Measurements from ENCODE around the gene PNP. TPM values are rescaled to one million over a fixed set of nuclear protein-coding genes. Genes with fewer than 3 reads are reported as not detected.

Gene PNP
- total and polyA plus RNA-seq, 10 of the 15 experiments (the other 5 are each of a cell fraction or from before 2014, with no cell fraction given): 103 to 215 (median 138) TPM

DNA sequence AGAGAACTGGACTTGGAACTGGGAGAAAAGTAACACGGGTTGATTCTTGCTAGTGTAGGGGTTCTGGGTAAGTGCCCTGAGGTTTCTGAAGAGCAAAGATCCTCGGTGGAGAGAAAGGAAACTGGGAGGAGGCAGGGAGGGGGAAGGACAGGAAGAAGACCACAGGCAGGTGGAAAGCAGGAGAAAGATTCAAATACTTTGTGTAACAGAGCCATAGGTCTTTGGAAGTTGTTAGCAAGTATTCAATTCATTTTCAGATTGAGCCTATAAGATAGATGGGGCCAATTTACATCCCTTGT lies 1.3 kb downstream of the PNP start:
- H3K4me1 ChIP-seq (ENCODE audit: control insufficient read depth, insufficient read depth, low read length): peaks cover 7% of the 10 kb centered on the region; the same call in 1 of the 2 replicates
- FAIRE-seq: no peak

More for the DNA sequence above, 1.3 kb downstream of the PNP start:
- ChIA-PET CTCF (interaction anchor here (1.0 to 3.2 kb wide), 9 partner anchors 9 to 143 kb away, joined by 4 to 12 read pairs (median 9); partner anchors contain the start of genes APEX1 and PIP4P1), RAD21 (ENCODE audit: unreplicated experiment) (interaction anchor here (0.7 to 2.4 kb wide), 8 partner anchors 9 to 143 kb away, joined by 3 to 20 read pairs (median 4); partner anchors contain the start of genes APEX1, OSGEP and PIP4P1), SMC1A (ENCODE audit: uncharacterized antibody, unreplicated experiment) (interaction anchor here (1.3 to 4.7 kb wide), 3 partner anchors 17 to 143 kb away, joined by 6 to 36 read pairs (median 13); no protein-coding TSS in a partner anchor), POLR2A (interaction anchor here (0.7 to 4.3 kb wide), 9 partner anchors 9 to 710 kb away, joined by 3 to 28 read pairs (median 4); partner anchors contain the start of genes PIP4P1 and TEP1)
- in situ Hi-C loops (cut with MboI): no loop called here
- Histone ChIP-seq H2AFZ (ENCODE audit: control insufficient read depth, low read depth, low read length) (no peak overlapping the region), H3K36me3 (ENCODE audit: control insufficient read depth in 2 of 2, insufficient read depth in 2 of 2, low read length in 1 of 2) (peaks cover 7 to 23% of the 10 kb centered on the region in 2 experiments), H3K27me3 (replicated peaks in 1 of 2; ENCODE audit: control insufficient read depth in 2 of 2, insufficient read depth in 2 of 2, low read length in 1 of 2) (no peaks in the 10 kb centered on the region), H3K4me2 (ENCODE audit: control insufficient read depth, insufficient read depth) (peak overlapping the region; percentile 88), H3K9ac (ENCODE audit: control insufficient read depth, insufficient read depth, low read length) (peak overlapping the region; percentile 83), H3K27ac (ENCODE audit: control insufficient read depth, insufficient read depth) (peak overlapping the region; percentile 69), H4K20me1 (ENCODE audit: control insufficient read depth, insufficient read depth) (no peaks in the 10 kb centered on the region), H3K4me3 (peak overlapping the region; percentile 85), H3K79me2 (ENCODE audit: control insufficient read depth, insufficient read depth, low read length) (peaks cover 31% of the 10 kb centered on the region), H3K9me3 (replicated peaks; ENCODE audit: control insufficient read depth, insufficient read depth, low read length) (no peaks in the 10 kb centered on the region)
- DNase-seq (ENCODE audit: low read depth, low spot score): no peak
- 0% methylated on average over 2 of the region's 2 CpGs for WGBS (ENCODE audit: insufficient coverage, insufficient replicate concordance, low lambda C conversion rate, missing lambda C conversion rate)
- TF ChIP-seq EED (IDR thresholded peaks at IDR 0.05; ENCODE audit: low read depth) (peak; percentile 49; the same call in 1 of the 2 replicates), KLF5 (IDR thresholded peaks at IDR 0.05; ENCODE audit: partially characterized antibody) (no peak), SREBF1 (IDR thresholded peaks at IDR 0.05; ENCODE audit: low read length) (no peak), IKZF2 (IDR thresholded peaks at IDR 0.05) (peak in 1 of 2 experiments; percentile 23; a peak in 1 of 4 replicates), BMI1 (IDR thresholded peaks at IDR 0.05; ENCODE audit: borderline replicate concordance) (no peak)
- TF ChIP-seq, protein P1, sequence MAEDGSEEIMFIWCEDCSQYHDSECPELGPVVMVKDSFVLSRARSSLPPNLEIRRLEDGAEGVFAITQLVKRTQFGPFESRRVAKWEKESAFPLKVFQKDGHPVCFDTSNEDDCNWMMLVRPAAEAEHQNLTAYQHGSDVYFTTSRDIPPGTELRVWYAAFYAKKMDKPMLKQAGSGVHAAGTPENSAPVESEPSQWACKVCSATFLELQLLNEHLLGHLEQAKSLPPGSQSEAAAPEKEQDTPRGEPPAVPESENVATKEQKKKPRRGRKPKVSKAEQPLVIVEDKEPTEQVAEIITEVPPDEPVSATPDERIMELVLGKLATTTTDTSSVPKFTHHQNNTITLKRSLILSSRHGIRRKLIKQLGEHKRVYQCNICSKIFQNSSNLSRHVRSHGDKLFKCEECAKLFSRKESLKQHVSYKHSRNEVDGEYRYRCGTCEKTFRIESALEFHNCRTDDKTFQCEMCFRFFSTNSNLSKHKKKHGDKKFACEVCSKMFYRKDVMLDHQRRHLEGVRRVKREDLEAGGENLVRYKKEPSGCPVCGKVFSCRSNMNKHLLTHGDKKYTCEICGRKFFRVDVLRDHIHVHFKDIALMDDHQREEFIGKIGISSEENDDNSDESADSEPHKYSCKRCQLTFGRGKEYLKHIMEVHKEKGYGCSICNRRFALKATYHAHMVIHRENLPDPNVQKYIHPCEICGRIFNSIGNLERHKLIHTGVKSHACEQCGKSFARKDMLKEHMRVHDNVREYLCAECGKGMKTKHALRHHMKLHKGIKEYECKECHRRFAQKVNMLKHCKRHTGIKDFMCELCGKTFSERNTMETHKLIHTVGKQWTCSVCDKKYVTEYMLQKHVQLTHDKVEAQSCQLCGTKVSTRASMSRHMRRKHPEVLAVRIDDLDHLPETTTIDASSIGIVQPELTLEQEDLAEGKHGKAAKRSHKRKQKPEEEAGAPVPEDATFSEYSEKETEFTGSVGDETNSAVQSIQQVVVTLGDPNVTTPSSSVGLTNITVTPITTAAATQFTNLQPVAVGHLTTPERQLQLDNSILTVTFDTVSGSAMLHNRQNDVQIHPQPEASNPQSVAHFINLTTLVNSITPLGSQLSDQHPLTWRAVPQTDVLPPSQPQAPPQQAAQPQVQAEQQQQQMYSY (CRISPR knock-in tag; IDR thresholded peaks at IDR 0.05): no peak
- ATAC-seq: no peak
- no TSS peak for BruUV-seq (replicated peaks)
- intact Hi-C loops (cut with micrococcal nuclease; ENCODE audit: unreplicated experiment): no loop called here
